Measurements from ENCODE around the gene SUPT20HL2. TPM values are rescaled to one million over a fixed set of nuclear protein-coding genes. Genes with fewer than 3 reads are reported as not detected.

SUPT20HL2 gene
- total RNA-seq, 1 donor from 2014 or later = not detected

DNA sequence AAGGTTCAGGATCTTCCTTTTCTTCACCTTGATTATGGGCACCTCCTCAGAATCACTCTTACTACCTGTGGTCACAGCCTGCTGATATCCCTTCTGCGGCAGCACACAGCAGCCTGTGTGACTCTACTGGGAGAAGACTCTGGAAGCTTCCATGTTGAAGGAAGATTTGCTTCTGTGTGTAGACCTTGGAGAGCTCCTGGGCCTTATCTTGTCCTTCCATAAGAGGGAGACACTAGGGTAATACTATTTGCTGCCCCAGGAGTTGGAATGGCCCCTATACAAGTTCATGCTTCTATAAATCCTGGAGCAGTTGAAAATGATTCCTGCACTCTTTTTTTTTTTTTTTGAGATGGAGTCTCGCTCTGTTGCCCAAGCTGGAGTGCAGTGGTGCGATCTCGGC is 36.3 kb upstream of the SUPT20HL2 start:
- Mint-ChIP-seq H3K4me3 (ENCODE audit: unreplicated experiment) (no peak overlapping the region), H3K4me1 (ENCODE audit: unreplicated experiment) (peaks cover 4% of the 10 kb centered on the region), H3K9me3 (ENCODE audit: unreplicated experiment) (no peaks in the 10 kb centered on the region), H3K27me3 (ENCODE audit: unreplicated experiment) (no peaks in the 10 kb centered on the region), H3K27ac (ENCODE audit: unreplicated experiment) (no peak overlapping the region), H3K36me3 (ENCODE audit: low read depth, unreplicated experiment) (no peaks in the 10 kb centered on the region)
- TF ChIP-seq, protein P1, sequence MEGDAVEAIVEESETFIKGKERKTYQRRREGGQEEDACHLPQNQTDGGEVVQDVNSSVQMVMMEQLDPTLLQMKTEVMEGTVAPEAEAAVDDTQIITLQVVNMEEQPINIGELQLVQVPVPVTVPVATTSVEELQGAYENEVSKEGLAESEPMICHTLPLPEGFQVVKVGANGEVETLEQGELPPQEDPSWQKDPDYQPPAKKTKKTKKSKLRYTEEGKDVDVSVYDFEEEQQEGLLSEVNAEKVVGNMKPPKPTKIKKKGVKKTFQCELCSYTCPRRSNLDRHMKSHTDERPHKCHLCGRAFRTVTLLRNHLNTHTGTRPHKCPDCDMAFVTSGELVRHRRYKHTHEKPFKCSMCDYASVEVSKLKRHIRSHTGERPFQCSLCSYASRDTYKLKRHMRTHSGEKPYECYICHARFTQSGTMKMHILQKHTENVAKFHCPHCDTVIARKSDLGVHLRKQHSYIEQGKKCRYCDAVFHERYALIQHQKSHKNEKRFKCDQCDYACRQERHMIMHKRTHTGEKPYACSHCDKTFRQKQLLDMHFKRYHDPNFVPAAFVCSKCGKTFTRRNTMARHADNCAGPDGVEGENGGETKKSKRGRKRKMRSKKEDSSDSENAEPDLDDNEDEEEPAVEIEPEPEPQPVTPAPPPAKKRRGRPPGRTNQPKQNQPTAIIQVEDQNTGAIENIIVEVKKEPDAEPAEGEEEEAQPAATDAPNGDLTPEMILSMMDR (IDR thresholded peaks at IDR 0.05; ENCODE audit: unreplicated experiment) = no peak
- no peak for DNase-seq (ENCODE audit: low spot score)

- TF ChIP-seq, protein P1 (IDR thresholded peaks at IDR 0.05; ENCODE audit: unreplicated experiment) = no peak
- Mint-ChIP-seq H3K27ac (ENCODE audit: unreplicated experiment) (no peak overlapping the region), H3K27me3 (ENCODE audit: unreplicated experiment) (no peaks in the 10 kb centered on the region), H3K4me1 (ENCODE audit: unreplicated experiment) (peaks cover 4% of the 10 kb centered on the region), H3K4me3 (ENCODE audit: unreplicated experiment) (no peak overlapping the region), H3K9me3 (ENCODE audit: unreplicated experiment) (no peaks in the 10 kb centered on the region), H3K36me3 (ENCODE audit: low read depth, unreplicated experiment) (no peaks in the 10 kb centered on the region)
- no peak for DNase-seq (ENCODE audit: low spot score)
Observed at GRCh38 chrX:24347881-24348280, 34.0 kb upstream of the SUPT20HL2 start.

DNA sequence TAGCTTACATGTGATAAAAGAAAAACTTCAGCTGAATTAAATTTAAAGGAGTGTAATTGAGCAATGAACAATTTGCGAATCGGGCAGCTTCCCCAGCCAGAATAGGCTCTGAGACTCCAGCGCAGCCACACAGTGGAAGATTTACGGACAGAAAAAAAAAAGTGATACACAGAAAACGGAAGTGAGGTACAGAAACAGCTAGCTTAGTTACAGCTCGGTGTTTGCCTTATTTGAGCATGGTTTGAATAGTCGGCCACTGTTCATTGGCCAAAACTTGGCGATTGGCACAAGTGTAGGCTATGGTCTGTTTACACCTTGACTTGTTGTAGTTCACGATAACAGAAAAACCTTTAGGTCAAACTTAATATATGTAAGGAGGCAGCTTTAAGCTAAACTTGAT is 29.9 kb upstream of the SUPT20HL2 start:
- Mint-ChIP-seq H3K4me3 (ENCODE audit: unreplicated experiment) (no peak overlapping the region), H3K27me3 (ENCODE audit: unreplicated experiment) (no peaks in the 10 kb centered on the region), H3K9me3 (ENCODE audit: unreplicated experiment) (no peaks in the 10 kb centered on the region), H3K4me1 (ENCODE audit: unreplicated experiment) (peaks cover 4% of the 10 kb centered on the region), H3K36me3 (ENCODE audit: low read depth, unreplicated experiment) (no peaks in the 10 kb centered on the region), H3K27ac (ENCODE audit: unreplicated experiment) (no peak overlapping the region)
- TF ChIP-seq, protein P1 (IDR thresholded peaks at IDR 0.05; ENCODE audit: unreplicated experiment) = no peak
- DNase-seq (ENCODE audit: low spot score) = no peak

GRCh38 chrX:24341795-24342194 is 27.9 kb upstream of the SUPT20HL2 start:
- Mint-ChIP-seq H3K27me3 (ENCODE audit: unreplicated experiment) (no peaks in the 10 kb centered on the region), H3K27ac (ENCODE audit: unreplicated experiment) (no peak overlapping the region), H3K4me1 (ENCODE audit: unreplicated experiment) (no peaks in the 10 kb centered on the region), H3K9me3 (ENCODE audit: unreplicated experiment) (no peaks in the 10 kb centered on the region), H3K36me3 (ENCODE audit: low read depth, unreplicated experiment) (no peaks in the 10 kb centered on the region), H3K4me3 (ENCODE audit: unreplicated experiment) (no peak overlapping the region)
- no peak for DNase-seq (ENCODE audit: low spot score)
- TF ChIP-seq, protein P1 (IDR thresholded peaks at IDR 0.05; ENCODE audit: unreplicated experiment) = no peak

DNA sequence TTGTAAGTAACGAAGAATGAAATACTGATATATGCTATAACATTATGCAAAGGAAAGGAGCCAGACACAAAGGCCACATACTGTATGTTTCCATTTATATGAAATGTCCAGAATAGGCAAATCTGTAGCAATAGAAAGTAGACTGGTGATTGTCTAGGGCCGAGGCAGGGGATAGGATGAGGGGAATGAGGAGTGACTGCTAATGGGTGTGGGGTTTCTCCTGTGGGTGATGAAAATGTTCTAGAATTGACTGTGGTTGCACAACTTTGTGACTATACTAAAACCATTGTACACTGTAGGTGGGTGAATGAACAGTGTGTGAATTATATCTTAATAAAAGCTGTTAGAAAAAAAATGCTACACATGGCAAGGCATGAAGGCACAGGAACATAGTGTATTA is 26.6 kb upstream of the SUPT20HL2 start:
- TF ChIP-seq, protein P1 (IDR thresholded peaks at IDR 0.05; ENCODE audit: unreplicated experiment) = no peak

More for the DNA sequence above, 26.6 kb upstream of the SUPT20HL2 start:
- DNase-seq (ENCODE audit: low spot score) = no peak
- no peaks in the 10 kb centered on the region for H3K9me3 Mint-ChIP-seq (ENCODE audit: unreplicated experiment)
- H3K4me1 Mint-ChIP-seq (ENCODE audit: unreplicated experiment) = no peaks in the 10 kb centered on the region
- no peaks in the 10 kb centered on the region for H3K27me3 Mint-ChIP-seq (ENCODE audit: unreplicated experiment)
- no peak overlapping the region for H3K4me3 Mint-ChIP-seq (ENCODE audit: unreplicated experiment)
- H3K27ac Mint-ChIP-seq (ENCODE audit: unreplicated experiment) = no peak overlapping the region
- H3K36me3 Mint-ChIP-seq (ENCODE audit: low read depth, unreplicated experiment) = no peaks in the 10 kb centered on the region
